Measurements from ENCODE around the gene CCDC30.
"Not testable (repeated sequence)": the region's sequence is repeated elsewhere in the genome, so short reads cannot be mapped to it uniquely, and the experiment has no call there.

Gene CCDC30

GRCh38 chr1:42670425-42670824 lies 207.3 kb downstream of the CCDC30 start:
- Histone ChIP-seq H3K4me1 (ENCODE audit: insufficient read depth, low read length) (no peaks in the 10 kb centered on the region), H3K9me3 (ENCODE audit: control insufficient read depth, insufficient read depth, low read length) (no peaks in the 10 kb centered on the region), H3K36me3 (ENCODE audit: insufficient read depth, low read length) (peaks cover 26% of the 10 kb centered on the region)

GRCh38 chr1:42674214-42674613 lies 211.1 kb downstream of the CCDC30 start:
- H3K36me3 ChIP-seq (ENCODE audit: insufficient read depth, low read length), result peaks cover 8% of the 10 kb centered on the region; the same call in 1 of the 2 replicates
- H3K9me3 ChIP-seq (ENCODE audit: control insufficient read depth, insufficient read depth, low read length), result no peaks in the 10 kb centered on the region
- no peak overlapping the region for H3K9ac ChIP-seq (ENCODE audit: low read depth, low read length)
- no peaks in the 10 kb centered on the region for H3K4me1 ChIP-seq (ENCODE audit: insufficient read depth, low read length)

More at GRCh38 chr1:42670425-42670824, 207.3 kb downstream of the CCDC30 start:
- no peak overlapping the region for H3K9ac ChIP-seq (ENCODE audit: low read depth, low read length)

- H3K36me3 ChIP-seq (ENCODE audit: insufficient read depth, low read length), result peaks cover 8% of the 10 kb centered on the region; the same call in 1 of the 2 replicates
- no peak overlapping the region for H3K9ac ChIP-seq (ENCODE audit: low read depth, low read length)
These were observed 211.6 kb downstream of the CCDC30 start for GRCh38 chr1:42674682-42675081.

GRCh38 chr1:42675467-42675866 lies 212.4 kb downstream of the CCDC30 start:
- Histone ChIP-seq H3K4me1 (ENCODE audit: insufficient read depth, low read length) (no peaks in the 10 kb centered on the region), H3K36me3 (ENCODE audit: insufficient read depth, low read length) (peaks cover 6% of the 10 kb centered on the region; the same call in 1 of the 2 replicates), H3K9me3 (ENCODE audit: control insufficient read depth, insufficient read depth, low read length) (no peaks in the 10 kb centered on the region), H3K9ac (ENCODE audit: low read depth, low read length) (no peak overlapping the region)

More at GRCh38 chr1:42674682-42675081, 211.6 kb downstream of the CCDC30 start:
- Histone ChIP-seq H3K4me1 (ENCODE audit: insufficient read depth, low read length) (no peaks in the 10 kb centered on the region), H3K9me3 (ENCODE audit: control insufficient read depth, insufficient read depth, low read length) (no peaks in the 10 kb centered on the region)

GRCh38 chr1:42676534-42677087 lies 213.5 kb downstream of the CCDC30 start:
- Histone ChIP-seq H3K36me3 (ENCODE audit: insufficient read depth, low read length) (peaks cover 6% of the 10 kb centered on the region; the same call in 1 of the 2 replicates), H3K9ac (ENCODE audit: low read depth, low read length) (no peak overlapping the region), H3K9me3 (ENCODE audit: control insufficient read depth, insufficient read depth, low read length) (no peaks in the 10 kb centered on the region), H3K4me1 (ENCODE audit: insufficient read depth, low read length) (no peaks in the 10 kb centered on the region; the same call in 1 of the 2 replicates)

- H3K36me3 ChIP-seq (ENCODE audit: insufficient read depth, low read length), result peaks cover 6% of the 10 kb centered on the region; the same call in 1 of the 2 replicates
- peaks cover 5% of the 10 kb centered on the region; the same call in 1 of the 2 replicates for H3K4me1 ChIP-seq (ENCODE audit: insufficient read depth, low read length)
- no peak overlapping the region for H3K9ac ChIP-seq (ENCODE audit: low read depth, low read length)
- H3K9me3 ChIP-seq (ENCODE audit: control insufficient read depth, insufficient read depth, low read length), result no peaks in the 10 kb centered on the region
These were observed 216.4 kb downstream of the CCDC30 start for GRCh38 chr1:42679364-42679983.

DNA sequence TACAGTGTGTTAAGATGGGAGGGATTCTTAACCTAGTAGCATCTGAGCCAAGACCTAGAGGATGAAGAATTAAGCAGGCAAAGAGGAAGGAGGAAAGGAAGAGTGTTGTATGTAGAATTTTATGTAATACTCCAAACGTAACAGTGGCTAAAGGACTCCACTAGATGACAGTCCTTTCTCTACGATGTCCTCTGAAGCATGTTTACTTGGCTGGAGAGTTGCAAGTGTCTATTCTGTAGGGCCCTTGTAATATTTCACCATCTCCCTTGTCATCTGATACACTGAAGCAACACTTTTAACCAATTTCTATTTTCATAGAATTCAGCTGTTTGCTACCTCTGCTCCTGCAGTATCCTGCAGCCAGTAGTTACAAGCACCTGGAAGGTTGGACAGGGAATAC lies 217.0 kb downstream of the CCDC30 start:
- Histone ChIP-seq H3K36me3 (ENCODE audit: insufficient read depth, low read length) (peaks cover 6% of the 10 kb centered on the region; the same call in 1 of the 2 replicates), H3K9ac (ENCODE audit: low read depth, low read length) (peak overlapping the region; percentile 99; the same call in 1 of the 2 replicates), H3K9me3 (ENCODE audit: control insufficient read depth, insufficient read depth, low read length) (no peaks in the 10 kb centered on the region), H3K4me1 (ENCODE audit: insufficient read depth, low read length) (peaks cover 11% of the 10 kb centered on the region)

DNA sequence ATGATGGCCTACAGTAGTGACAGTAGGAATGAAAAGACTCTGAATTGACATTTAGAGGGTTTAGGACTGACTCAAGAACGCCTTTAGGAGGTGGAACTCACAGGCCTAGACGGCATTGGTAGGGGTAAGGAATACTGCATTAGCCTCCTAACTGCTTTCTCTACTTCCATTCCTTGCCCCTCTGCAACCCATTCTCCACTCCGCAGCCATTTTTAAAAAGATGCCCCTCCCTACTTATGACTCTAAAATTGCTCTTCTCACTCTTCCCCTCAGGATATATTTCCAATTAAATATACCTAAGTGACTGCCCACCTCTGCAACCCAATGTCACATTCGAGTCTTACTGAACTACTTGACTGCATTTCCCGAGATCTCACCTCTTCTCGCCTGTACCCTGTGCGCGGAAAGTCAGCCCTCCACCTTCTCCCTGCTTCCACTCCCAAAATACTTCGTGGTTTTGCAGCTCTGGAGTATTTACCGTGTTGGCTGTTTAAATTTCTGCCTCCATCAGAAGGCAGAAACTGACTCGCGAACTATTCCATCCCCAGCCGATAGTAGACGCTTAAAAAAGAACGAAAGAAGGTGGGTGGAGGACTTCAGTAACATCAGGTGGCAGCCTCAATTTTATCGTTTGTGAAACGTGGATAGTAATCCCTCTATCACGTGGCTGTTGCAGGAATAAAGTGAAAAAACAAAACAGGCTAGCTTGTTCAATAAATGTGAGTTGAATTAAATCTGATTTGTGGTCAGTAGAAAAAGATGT lies 218.0 kb downstream of the CCDC30 start:
- no peaks in the 10 kb centered on the region for H3K36me3 ChIP-seq (ENCODE audit: insufficient read depth, low read length)
- H3K9me3 ChIP-seq (ENCODE audit: control insufficient read depth, insufficient read depth, low read length), result no peaks in the 10 kb centered on the region
- peaks cover 12% of the 10 kb centered on the region for H3K4me1 ChIP-seq (ENCODE audit: insufficient read depth, low read length)
- peak overlapping the region; percentile 99 for H3K9ac ChIP-seq (ENCODE audit: low read depth, low read length)

- H3K4me1 ChIP-seq (ENCODE audit: insufficient read depth, low read length), result peaks cover 19% of the 10 kb centered on the region
- H3K9ac ChIP-seq (ENCODE audit: low read depth, low read length), result peak within 1 kb of the TSS; percentile 99
- H3K9me3 ChIP-seq (ENCODE audit: control insufficient read depth, insufficient read depth, low read length), result no peaks in the 10 kb centered on the region
- no peaks in the 10 kb centered on the region for H3K36me3 ChIP-seq (ENCODE audit: insufficient read depth, low read length)
These were observed 218.8 kb downstream of the CCDC30 start, which contains the start of gene YBX1 for GRCh38 chr1:42681741-42682483. Gene YBX1 (plus strand): TSS chr1:42682418. CDS start chr1:42682566, 148 bp downstream.

- H3K36me3 ChIP-seq (ENCODE audit: insufficient read depth, low read length); H3K9me3 ChIP-seq (ENCODE audit: control insufficient read depth, insufficient read depth, low read length): not testable (repeated sequence)
- Histone ChIP-seq H3K4me1 (ENCODE audit: insufficient read depth, low read length) (peaks cover 19% of the 10 kb centered on the region), H3K9ac (ENCODE audit: low read depth, low read length) (peak overlapping the region; percentile 99; the same call in 1 of the 2 replicates)
These were observed 219.3 kb downstream of the CCDC30 start for GRCh38 chr1:42682484-42682738.

GRCh38 chr1:42682739-42683531 lies 219.8 kb downstream of the CCDC30 start:
- no peaks in the 10 kb centered on the region for H3K36me3 ChIP-seq (ENCODE audit: insufficient read depth, low read length)
- H3K4me1 ChIP-seq (ENCODE audit: insufficient read depth, low read length), result peaks cover 21% of the 10 kb centered on the region
- H3K9me3 ChIP-seq (ENCODE audit: control insufficient read depth, insufficient read depth, low read length), result no peaks in the 10 kb centered on the region
- H3K9ac ChIP-seq (ENCODE audit: low read depth, low read length), result peak overlapping the region; percentile 91

DNA sequence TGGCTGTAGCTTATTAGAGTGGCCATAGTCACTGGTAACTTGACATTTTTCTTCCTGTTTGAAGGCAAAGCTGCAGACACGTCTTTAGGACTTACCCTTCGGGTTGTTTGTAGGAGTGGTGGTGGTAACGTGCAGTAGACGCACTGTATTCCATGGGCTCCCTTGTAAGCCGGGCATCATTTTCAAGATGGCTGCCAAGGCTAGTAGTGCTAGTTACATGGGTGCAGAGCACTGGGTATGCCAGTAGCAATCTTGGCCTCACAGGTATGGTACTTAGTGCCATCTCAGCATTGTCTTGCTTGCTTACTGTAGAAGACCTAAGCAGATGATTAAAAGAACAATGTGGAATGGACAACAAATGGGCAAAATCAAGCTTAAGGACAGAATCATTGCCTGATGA lies 221.1 kb downstream of the CCDC30 start:
- H3K36me3 ChIP-seq (ENCODE audit: insufficient read depth, low read length), result no peaks in the 10 kb centered on the region
- H3K9ac ChIP-seq (ENCODE audit: low read depth, low read length), result peak overlapping the region; percentile 91; the same call in 1 of the 2 replicates
- peaks cover 25% of the 10 kb centered on the region for H3K4me1 ChIP-seq (ENCODE audit: insufficient read depth, low read length)
- no peaks in the 10 kb centered on the region for H3K9me3 ChIP-seq (ENCODE audit: control insufficient read depth, insufficient read depth, low read length)

- Histone ChIP-seq H3K9me3 (ENCODE audit: control insufficient read depth, insufficient read depth, low read length) (no peaks in the 10 kb centered on the region), H3K36me3 (ENCODE audit: insufficient read depth, low read length) (no peaks in the 10 kb centered on the region), H3K4me1 (ENCODE audit: insufficient read depth, low read length) (peaks cover 30% of the 10 kb centered on the region), H3K9ac (ENCODE audit: low read depth, low read length) (no peak overlapping the region)
These were observed 223.3 kb downstream of the CCDC30 start for GRCh38 chr1:42686418-42686817.
